ENCODE data around the gene ERC2. TPM values are rescaled to one million over a fixed set of nuclear protein-coding genes. Genes with fewer than 3 reads are reported as not detected.

The ERC2 gene
- total RNA-seq, 1 donor from 2014 or later = 7.4 TPM

- no peaks in the 10 kb centered on the region for H3K27me3 Mint-ChIP-seq (ENCODE audit: low read depth, unreplicated experiment)
- no peak overlapping the region for H3K27ac ChIP-seq (ENCODE audit: low read depth, low read length)
- H3K4me3 ChIP-seq (ENCODE audit: insufficient read depth, low read depth, low read length) = no peak overlapping the region
- H3K79me2 ChIP-seq (ENCODE audit: insufficient read depth, low read length) = no peaks in the 10 kb centered on the region
- H3K9me3 Mint-ChIP-seq (ENCODE audit: unreplicated experiment) = peaks cover 7% of the 10 kb centered on the region
- peak; percentile 34 for DNase-seq (ENCODE audit: low read depth)
- H4K20me1 ChIP-seq (ENCODE audit: insufficient read depth, low read length) = no peaks in the 10 kb centered on the region
- no peaks in the 10 kb centered on the region for H3K9me3 ChIP-seq (ENCODE audit: insufficient read depth, low read depth, low read length)
- H3K4me1 Mint-ChIP-seq (ENCODE audit: low read depth, unreplicated experiment) = peaks cover 11% of the 10 kb centered on the region
- H3K9ac ChIP-seq (ENCODE audit: low read length) = no peak overlapping the region
- H3K4me3 Mint-ChIP-seq (ENCODE audit: unreplicated experiment) = no peak overlapping the region
- H3K4me1 ChIP-seq (ENCODE audit: insufficient read depth, low read length) = no peaks in the 10 kb centered on the region
- FAIRE-seq = no peak
- no peak overlapping the region for H3K4me2 ChIP-seq (ENCODE audit: low read length)
- no peak overlapping the region for H2AFZ ChIP-seq (ENCODE audit: low read depth, low read length)
- no peak overlapping the region for H3K27ac Mint-ChIP-seq (ENCODE audit: unreplicated experiment)
- H3K36me3 Mint-ChIP-seq (ENCODE audit: low read depth, unreplicated experiment) = no peaks in the 10 kb centered on the region
- TF ChIP-seq EZH2 (IDR thresholded peaks at IDR 0.05; ENCODE audit: insufficient read depth, low read length) (no peak), CTCF (IDR thresholded peaks at IDR 0.05; ENCODE audit: insufficient read depth, low read depth, low read length) (no peak)
- no peaks in the 10 kb centered on the region for H3K27me3 ChIP-seq (ENCODE audit: insufficient read depth, low read length)
- H3K36me3 ChIP-seq (ENCODE audit: insufficient read depth, low read length) = no peaks in the 10 kb centered on the region
Observed at GRCh38 chr3:56157693-56158362, 310.4 kb downstream of the ERC2 start.

GRCh38 chr3:56154297-56154696 is 314.0 kb downstream of the ERC2 start:
- H3K4me1 ChIP-seq (ENCODE audit: insufficient read depth, low read length) = no peaks in the 10 kb centered on the region
- H3K4me3 Mint-ChIP-seq (ENCODE audit: unreplicated experiment) = no peak overlapping the region
- H3K4me2 ChIP-seq (ENCODE audit: low read length) = no peak overlapping the region
- peaks cover 2% of the 10 kb centered on the region for H3K9me3 Mint-ChIP-seq (ENCODE audit: unreplicated experiment)
- H3K27me3 Mint-ChIP-seq (ENCODE audit: low read depth, unreplicated experiment) = no peaks in the 10 kb centered on the region
- no peak for DNase-seq (ENCODE audit: low read depth)
- no peak for FAIRE-seq
- TF ChIP-seq EZH2 (IDR thresholded peaks at IDR 0.05; ENCODE audit: insufficient read depth, low read length) (no peak), CTCF (IDR thresholded peaks at IDR 0.05; ENCODE audit: insufficient read depth, low read depth, low read length) (no peak)
- H3K9me3 ChIP-seq (ENCODE audit: insufficient read depth, low read depth, low read length) = no peaks in the 10 kb centered on the region
- H3K79me2 ChIP-seq (ENCODE audit: insufficient read depth, low read length) = no peaks in the 10 kb centered on the region
- no peak overlapping the region for H2AFZ ChIP-seq (ENCODE audit: low read depth, low read length)
- no peaks in the 10 kb centered on the region for H4K20me1 ChIP-seq (ENCODE audit: insufficient read depth, low read length)
- no peak overlapping the region for H3K27ac ChIP-seq (ENCODE audit: low read depth, low read length)
- H3K36me3 Mint-ChIP-seq (ENCODE audit: low read depth, unreplicated experiment) = no peaks in the 10 kb centered on the region
- no peak overlapping the region for H3K9ac ChIP-seq (ENCODE audit: low read length)
- H3K27me3 ChIP-seq (ENCODE audit: insufficient read depth, low read length) = no peaks in the 10 kb centered on the region
- peaks cover 11% of the 10 kb centered on the region for H3K4me1 Mint-ChIP-seq (ENCODE audit: low read depth, unreplicated experiment)
- H3K36me3 ChIP-seq (ENCODE audit: insufficient read depth, low read length) = no peaks in the 10 kb centered on the region
- H3K4me3 ChIP-seq (ENCODE audit: insufficient read depth, low read depth, low read length) = no peak overlapping the region
- H3K27ac Mint-ChIP-seq (ENCODE audit: unreplicated experiment) = no peak overlapping the region

GRCh38 chr3:56147354-56147753 is 320.9 kb downstream of the ERC2 start:
- FAIRE-seq (no peak), DNase-seq (ENCODE audit: low read depth) (no peak)
- TF ChIP-seq CTCF (IDR thresholded peaks at IDR 0.05; ENCODE audit: insufficient read depth, low read depth, low read length) (no peak), EZH2 (IDR thresholded peaks at IDR 0.05; ENCODE audit: insufficient read depth, low read length) (no peak)
- Histone ChIP-seq H3K79me2 (ENCODE audit: insufficient read depth, low read length) (no peaks in the 10 kb centered on the region), H2AFZ (ENCODE audit: low read depth, low read length) (no peak overlapping the region), H3K27ac (ENCODE audit: low read depth, low read length) (no peak overlapping the region), H3K36me3 (ENCODE audit: insufficient read depth, low read length) (no peaks in the 10 kb centered on the region), H3K9ac (ENCODE audit: low read length) (no peak overlapping the region), H3K4me3 (ENCODE audit: insufficient read depth, low read depth, low read length) (no peak overlapping the region), H3K27me3 (ENCODE audit: insufficient read depth, low read length) (peaks cover 16% of the 10 kb centered on the region), H3K4me1 (ENCODE audit: insufficient read depth, low read length) (no peaks in the 10 kb centered on the region), H3K4me2 (ENCODE audit: low read length) (no peak overlapping the region), H4K20me1 (ENCODE audit: insufficient read depth, low read length) (no peaks in the 10 kb centered on the region), H3K9me3 (ENCODE audit: insufficient read depth, low read depth, low read length) (no peaks in the 10 kb centered on the region)
- Mint-ChIP-seq H3K4me3 (ENCODE audit: unreplicated experiment) (no peak overlapping the region), H3K36me3 (ENCODE audit: low read depth, unreplicated experiment) (no peaks in the 10 kb centered on the region), H3K4me1 (ENCODE audit: low read depth, unreplicated experiment) (no peaks in the 10 kb centered on the region), H3K27me3 (ENCODE audit: low read depth, unreplicated experiment) (no peaks in the 10 kb centered on the region), H3K9me3 (ENCODE audit: unreplicated experiment) (no peaks in the 10 kb centered on the region), H3K27ac (ENCODE audit: unreplicated experiment) (no peak overlapping the region)

Measured in astrocyte (in vitro differentiated cells and primary cell).